Globus pallidus (tissue), 1 donor: ENCODE measurements around the gene MRAP.
A peak's percentile ranks its signal among the peaks of the same experiment; 100 is the strongest.

Source experiments
- DNase-seq: peaks from one replicate; pipeline ENCODE4 v3.0.0-alpha.2; 2015; ENCODE audit warnings: low spot score

MRAP gene

DNA sequence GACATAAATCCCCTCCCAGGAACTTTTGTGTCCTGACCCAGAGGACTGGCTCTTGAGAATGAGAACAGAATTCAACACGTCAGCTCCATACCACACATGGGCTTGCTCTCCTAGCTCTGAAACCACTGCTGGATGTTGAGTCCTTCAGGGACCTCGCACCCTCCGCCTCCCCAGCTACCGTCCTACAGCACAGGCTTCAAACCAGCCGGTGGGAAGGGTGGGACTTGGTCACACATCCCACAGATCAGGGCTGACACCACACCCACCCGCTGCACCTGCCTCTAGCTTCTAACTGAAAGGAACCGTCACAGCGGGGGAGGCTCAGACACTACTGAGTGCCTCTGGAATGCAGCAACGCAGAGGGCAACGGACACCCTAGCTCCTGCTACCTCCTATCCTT, 24.0 kb downstream of the MRAP start:
- DNase-seq, result no peak

DNA sequence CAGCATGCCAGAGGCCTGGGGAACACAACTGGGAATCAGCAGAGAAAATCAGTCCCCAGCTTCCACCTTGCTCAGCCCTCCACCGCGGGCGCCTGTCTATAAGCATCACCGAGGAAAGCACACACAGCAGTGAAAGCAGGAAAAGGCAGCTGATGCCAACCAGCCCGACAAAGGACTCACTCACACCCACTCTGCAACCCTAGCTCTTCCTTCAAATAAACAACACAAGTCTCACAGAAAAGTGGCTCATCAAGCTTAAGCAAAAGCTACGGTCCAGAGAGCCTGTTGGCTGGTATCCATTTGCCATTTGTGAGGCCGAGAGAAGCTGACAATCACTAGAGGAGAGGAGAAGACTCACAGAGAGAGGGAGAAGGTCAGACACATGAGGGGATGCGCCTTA, 27.1 kb downstream of the MRAP start:
- peak; percentile 75 for DNase-seq

DNA sequence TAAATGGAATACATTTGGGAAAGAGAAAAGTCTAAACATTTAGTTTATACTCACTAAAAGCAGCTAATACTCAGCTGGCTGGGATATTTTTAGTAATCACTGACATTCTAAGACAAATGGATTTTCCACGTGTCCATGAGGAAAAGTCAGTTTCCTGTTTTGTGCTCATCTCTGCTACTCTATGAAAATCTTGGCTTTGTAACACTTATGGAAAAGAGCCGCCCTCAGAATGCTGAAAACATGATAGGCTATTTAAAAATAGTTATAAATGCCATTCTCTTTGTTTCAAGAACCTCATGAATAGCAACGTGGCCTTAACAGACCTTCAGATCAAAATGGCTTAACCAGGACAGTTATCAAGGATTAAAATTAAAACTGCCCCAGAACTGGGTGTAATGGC, 29.9 kb downstream of the MRAP start:
- DNase-seq, result no peak

DNA sequence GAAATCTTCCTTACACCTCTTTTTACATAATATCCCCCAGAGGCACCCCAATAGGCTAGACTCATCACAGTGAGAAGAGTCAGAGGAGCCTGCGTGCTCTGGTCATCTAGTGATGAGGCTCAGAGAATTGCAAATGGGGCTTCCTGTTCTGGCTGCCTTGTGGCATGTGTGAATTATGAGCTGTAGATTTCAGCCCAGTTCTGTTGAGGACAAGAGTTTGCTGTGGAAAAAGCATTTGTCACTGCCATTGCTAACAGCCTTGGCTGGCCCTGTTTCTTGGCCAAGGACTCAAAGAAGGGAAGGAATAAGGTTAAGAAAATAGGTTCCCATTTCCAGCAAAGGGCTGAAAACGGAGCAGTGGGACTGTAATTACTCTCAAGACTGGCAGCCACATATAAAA, 30.7 kb downstream of the MRAP start:
- DNase-seq, result no peak

DNA sequence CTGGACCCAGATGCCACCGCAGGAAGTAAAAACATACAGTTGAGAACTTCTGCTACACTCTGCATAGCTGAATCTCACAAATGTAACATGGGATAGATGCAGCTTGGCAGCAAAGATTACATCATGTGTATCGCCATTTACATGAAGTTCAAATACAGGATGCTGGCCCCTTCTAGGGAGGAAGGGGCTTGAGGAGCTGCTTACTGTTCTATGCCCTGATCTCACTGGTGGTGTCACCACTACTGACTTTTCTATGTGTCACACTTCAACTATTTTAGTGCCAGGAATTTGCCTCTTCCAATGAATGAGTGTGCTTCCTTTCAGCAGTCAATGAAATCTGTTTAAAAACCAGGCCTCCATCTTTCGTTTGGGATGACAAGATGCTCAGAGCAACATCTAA, 31.1 kb downstream of the MRAP start:
- no peak for DNase-seq

DNA sequence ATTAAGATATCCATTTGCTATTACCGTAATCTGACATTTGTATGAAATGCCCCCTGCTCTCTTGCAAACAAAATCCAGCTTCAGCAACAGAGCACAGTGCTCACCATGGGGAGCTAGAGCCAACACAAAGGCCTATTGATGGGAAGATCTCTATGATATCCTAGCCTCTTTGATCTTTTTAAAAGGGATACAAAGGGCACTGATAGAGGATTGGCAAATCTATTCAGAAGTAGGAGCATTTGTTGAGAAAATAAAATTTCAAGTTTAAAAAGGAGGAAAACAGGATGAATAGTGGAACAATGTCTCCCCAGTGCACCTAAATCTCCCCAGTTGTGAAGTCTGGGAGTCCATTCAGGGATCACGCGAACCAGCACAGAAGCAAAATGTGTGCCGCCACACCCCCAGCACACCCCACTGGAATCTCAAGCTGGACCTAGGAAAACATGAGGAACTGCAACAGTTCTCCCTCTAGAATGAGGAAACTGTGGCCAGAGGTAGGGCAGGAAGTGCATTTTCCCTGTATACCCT, 32.2 kb downstream of the MRAP start:
- DNase-seq, result peak; percentile 80

DNA sequence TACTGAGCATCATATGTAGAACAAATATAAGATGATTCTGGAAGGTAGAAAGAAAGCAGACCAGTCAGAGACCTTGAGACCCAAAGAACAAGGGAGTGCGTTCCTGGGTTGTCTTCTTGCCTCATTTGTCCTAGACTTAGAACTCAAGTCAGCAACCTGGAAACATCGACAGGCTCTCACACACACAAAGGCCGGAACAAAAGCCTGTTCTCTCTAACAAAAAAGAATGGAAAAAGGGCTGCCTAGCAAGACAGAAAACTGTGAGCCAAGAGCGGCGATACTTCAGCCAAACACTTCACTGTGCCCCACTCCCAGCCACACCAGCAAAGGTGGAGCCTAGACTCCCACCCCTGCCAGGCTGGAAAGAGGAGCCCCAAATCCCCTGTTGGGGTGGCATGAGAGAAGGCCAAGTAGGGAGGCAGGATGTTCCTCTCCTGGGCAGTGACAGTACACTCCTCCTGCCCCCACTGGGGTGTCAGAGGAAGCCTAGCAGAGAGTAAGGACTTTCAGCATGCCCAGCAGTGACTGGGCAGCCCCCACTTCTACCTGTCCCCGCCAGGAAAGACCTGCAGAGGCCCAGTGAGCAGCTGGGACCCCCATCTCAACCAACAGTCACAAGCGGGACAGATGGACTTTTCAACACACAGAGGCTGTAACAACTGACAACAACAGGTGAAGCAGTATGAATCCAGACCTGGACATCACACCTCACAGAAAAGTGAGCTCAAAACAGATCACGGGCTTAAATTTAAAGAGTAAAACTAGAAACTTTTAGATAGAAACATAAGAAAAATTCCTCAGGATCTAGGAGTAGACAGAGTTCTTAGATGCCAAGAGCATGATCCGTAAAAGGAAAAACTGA, 33.0 kb downstream of the MRAP start:
- peak; percentile 78 for DNase-seq

DNA sequence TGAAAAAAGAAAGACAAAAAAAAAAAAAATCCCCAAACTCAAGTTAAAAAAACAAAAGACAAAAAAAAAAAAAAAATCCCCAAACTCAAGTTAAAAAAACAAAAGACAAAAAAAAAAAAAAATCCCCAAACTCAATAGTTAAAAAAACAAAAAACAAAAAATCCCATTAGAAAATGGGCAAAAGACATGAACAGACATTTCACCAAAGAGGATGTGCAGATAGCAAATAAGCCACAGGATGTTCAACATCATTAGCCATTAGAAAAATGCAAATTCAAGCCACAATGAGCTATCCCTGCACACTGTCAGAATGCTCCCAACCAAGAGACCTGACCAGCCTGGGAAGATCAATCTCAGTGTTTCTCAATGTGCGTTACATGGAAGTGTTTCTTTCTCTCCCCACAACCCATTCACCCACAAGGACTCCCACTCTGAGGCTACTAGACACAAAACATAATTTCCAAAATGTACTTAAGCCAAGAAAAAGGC, 33.9 kb downstream of the MRAP start:
- no peak for DNase-seq

DNA sequence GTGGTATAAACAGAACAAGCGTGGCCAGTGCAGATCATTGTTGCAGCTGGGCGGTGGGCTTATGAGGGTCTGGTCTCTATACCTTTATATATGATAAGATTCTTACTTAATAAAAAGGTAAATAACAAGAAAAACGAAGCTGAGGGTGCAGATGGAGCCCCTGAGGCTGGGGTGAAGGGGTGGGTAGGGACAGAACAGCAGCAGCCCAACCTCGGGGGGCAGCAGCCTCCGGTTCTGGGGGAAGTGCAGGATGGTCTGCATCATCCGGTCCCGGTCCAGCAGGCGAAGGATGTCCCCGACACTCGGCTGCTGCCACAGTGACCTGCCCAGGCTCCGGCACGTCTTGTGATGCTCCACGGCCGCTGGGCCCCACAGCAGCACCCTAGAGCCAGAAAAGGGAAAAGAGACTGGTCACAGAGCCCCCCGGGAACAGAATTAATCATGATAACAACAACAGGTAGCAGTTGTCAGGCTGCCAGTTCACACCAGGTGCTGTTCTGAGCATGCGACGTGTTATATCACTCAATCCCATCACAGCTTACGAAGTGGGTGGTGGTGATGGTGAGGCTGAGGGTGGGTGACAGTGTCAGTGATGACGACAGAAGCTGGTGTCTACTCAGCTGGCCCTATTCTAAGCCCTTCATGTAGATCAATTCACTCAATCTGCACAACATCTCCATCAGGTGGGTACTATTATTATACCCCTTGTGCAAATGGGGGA, 35.5 kb downstream of the MRAP start:
- no peak for DNase-seq

DNA sequence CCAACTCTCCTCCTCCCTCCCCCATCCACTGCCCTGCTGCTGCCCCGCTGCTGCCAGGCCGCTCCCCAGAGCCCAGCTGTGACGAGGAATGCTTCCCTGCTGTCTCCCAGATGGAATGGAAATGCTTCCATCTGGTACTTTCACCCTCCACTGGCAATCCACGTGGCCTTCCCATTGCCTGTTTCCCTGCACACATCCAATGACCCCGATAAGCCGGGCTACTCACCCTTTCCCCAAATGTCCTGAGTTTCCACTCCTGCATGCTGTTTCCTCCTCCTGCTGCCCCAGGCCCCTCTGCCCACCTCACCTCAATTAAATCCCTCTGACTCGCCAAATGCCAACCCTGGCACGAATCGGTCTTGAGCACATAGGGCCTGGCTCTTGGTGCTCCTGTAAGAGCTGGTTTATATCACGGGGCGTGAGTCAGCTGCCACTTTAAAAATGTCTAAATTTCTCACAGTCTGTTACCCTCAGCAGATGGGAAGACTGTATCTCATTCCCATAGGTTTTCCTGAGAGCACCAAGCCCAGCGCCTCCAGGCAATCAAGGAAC, 36.4 kb downstream of the MRAP start:
- peak; percentile 88 for DNase-seq

DNA sequence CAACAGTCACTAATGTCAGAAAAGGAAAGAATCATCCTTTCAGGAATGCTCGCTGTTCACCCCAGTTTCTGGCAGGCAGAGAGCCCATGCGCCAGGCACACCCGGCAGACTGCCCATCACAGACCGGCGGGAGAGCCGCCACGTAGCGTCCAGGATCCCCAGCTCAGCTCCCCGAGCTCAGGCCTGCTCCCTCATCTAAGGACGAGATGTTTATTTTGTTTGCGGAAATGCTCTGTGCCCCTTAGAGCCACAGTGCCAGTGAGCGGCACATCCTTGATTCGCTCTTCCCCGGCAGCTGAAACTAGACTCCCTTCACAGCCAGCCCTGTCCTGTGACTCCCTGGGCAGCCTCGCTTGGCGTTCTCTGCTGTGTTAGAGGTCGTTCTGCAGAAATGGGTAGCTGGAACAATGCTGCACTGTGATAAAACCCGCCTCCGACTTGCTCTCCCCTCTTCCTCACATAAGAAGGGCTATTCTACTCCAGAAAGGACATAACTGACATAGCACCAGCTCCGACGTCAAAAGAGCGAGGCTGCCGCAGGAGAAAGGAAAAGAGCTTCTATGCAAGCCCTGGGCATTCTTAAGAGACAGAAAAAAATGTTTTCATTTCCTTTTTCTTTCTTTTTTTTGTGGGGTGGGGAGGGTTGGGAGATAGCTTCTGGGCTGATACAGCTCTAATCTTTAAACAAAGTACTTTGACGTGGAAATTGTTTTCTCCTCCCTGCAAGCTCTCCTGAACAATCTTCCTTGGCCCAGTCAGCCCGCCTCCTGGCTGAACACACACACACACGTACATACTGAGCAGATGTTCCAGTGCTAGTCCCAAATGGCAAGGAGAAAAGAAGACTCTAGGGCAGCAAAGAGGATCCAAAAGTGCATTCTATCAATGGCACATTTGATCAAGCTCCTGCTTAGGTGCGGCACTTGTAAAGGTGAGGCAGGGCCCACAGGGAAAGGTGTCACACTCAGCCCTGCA, 37.2 kb downstream of the MRAP start:
- DNase-seq, result peak; percentile 98

DNA sequence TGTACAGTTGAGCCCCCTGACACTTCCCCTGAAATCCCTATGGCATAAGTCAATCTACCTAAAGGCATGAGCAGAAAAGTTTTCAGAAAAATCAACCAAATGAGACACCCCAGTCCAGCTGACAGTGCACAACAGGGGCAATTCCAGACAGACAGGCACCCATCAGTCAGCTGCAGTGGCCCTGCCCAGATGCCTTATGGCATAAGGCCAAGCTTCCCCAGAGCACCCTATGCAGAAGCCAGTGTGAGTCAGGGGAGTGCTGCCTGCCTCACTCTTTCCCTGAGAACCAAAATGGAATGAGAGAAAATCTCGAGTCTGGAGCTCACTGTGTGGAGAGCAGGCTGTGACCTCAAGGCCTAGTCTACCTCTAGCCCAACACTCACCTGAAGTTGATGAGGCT, 38.1 kb downstream of the MRAP start:
- DNase-seq, result peak; percentile 83

DNA sequence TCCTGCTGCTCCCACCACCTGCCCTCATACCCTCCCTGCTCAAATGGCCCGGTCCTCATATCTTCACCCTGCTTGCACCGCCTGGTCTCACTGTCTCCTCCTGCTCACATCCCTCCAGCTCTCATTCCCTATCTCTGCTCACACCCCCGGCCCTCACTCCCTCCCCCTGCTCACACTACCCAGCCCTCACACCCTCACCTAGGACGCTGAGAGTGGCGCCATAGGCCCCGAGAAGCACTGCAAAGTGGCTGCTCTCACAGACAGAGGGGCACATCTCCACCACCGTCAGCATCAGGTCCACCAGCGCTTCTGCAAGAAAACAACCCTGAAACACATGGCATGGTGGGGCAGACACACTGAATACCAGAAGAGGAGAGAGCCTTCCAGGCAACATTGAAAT, 38.6 kb downstream of the MRAP start:
- DNase-seq, result no peak

DNA sequence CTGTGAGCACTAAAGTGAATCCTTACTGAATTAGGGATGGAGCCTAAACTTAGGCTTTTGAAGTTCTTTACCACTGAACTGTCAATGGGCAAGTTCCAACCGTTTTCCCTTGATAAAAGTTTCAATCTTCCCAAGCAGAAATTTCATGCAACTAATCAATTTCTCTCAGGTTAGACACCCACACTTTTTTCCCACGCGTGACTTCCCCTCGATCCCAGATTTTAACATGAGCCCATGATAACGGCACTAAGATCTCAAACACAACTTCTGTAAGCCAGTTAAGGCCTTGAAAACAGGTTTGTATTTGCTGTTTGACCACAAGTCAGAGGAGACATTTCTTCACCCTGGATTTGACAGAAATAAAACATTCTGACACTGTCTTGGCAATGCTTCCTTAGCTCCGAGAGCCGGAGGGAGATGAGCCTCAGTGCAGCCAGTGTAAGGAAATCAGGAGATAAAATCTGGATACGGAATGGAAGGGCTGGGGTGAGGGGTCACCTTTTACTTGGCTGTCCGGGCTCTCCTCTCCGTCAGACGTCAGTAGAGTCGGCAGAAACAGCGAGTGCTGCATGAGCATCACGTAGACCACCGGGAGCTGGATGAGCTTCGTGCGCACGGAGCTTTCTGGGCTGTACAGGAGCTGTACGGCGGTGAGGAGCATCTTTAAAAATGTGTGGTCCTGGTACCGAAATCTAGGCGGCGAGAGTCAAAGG, 39.7 kb downstream of the MRAP start:
- no peak for DNase-seq

DNA sequence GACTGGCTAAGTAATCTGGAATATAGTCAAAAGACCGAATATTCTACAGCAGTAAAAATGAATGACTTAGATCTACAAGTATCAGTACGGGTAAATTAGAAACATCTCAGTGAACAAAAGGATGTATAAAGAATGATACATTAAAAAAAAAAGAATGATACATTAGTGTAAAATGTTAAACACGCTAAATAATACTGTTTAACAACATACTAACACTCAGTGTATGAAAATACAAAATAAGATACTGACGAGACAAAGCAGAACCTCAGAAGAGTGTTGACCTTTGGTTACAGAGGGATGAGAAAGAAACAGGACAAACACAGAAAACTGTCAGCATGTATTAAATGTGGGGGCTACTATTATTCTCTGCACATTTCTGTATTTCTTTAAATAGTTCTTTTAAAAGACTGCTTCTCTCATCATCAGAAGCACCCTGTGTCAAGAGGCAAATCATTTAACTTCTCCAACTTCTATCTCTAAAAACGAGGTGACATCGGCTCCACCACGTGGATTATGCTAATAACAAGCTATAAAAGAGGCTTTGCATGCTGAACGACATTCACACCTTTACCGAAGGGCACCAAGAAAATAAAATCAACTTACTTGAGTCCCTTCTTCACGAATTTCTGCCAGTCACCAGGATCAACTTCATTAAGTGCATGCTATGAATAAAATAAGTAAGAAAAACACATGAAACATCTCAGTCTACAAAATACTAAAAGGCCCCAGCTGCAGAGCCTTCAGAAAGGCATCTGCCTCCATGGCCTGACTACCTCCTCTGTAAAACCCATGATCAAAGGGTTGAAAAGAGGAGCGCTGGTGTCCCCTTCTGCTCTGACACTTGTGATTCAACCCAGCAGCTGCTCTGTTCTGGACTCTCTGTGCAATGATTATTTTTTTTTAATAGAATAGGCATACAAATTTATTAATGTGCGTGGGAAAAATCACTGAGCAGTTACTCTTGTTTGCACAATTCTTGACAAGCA, 42.5 kb downstream of the MRAP start:
- peak; percentile 57 for DNase-seq

DNA sequence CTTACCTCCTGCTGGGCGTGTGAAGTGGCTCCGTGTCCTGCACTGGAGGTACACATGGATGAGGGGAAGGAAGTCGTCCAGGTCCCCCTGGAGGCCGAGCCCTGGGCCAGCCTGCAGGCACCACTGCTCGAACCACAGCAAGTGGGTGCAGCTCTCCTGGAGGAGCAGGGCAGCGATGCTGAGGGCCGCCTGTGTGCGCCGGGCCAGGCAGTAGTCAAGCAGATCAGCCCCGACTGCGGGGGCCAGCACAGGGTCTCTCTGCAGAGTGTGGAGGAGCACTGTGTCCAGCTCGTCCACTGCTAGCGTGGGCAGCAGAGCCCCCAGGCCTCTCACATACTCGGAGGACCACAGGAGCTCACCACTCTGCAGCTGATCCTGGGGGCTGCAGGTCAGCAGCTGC, 48.3 kb downstream of the MRAP start:
- DNase-seq, result no peak

DNA sequence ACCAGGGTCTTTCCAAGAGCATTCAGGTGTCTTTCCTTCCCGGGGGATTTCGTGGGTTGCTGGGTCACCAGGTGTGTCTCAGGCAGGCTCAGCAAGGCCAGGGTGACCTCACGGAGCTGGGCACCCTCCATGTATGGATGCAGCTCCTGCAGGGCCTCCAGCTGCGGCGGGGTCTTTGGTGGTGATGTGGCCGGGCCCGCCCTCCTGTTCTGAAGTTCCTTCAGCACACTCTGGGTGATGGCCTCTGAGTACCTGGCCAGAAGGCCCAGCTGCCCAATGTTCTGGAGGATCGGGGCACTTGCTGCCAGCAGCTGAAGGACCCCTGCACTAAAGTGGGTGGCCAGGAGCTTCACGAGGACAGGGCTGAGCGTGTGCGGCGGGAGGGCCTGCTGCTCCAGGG, 48.7 kb downstream of the MRAP start:
- no peak for DNase-seq

DNA sequence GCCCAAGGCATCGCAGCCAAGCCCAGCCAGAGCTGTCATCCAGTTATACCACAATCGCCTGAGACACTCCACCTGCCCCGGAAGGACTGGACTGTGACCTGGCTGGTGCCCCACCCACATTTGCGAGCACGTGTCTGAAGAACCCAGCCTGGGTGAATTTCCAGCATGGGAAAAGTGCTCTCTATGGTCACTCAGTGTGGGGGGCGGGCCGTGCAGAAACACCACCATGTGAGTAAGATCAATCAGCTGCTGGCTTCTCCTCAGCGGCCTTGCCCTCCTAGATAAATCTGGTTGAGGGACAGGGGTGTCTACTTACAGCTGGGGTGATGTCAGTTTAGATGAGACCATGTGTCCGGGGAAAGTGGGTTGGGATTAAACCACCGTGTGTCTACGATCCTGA, 49.3 kb downstream of the MRAP start:
- DNase-seq, result no peak

DNA sequence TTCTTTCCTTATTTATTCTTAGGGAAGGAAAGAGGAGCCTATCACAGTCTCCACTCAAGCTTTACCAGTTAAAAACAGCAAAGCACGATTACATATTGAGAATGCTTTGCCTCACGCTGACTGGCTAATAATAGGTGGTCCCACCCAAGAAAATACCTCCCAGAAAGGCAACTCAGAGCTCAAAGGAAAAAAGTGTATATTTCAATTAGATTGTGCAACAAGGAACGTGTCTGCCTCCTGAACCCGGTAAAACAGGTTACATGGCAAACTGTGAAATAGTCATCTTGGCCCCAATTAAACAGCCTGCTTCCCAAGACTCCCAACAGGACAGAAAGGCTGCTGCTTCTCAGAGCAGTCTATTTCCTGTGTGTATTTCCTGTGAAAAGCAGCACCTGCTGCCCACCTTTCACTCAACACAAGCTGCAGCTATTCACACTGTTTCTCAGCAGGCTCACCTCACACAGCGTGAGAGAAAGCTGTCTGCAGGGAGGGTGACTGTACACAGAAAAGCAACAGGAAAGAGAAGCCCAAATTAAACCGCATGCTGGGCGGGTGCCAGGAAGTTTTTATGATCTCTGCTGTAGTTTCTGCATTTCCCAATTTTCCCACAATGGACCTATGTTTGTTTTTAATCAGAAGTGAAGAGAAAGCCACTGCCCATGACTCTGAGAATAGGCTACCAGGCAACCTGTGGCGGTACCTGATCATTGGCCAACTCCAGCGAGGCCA, 50.1 kb downstream of the MRAP start:
- no peak for DNase-seq
